ENCODE data around the gene MELTF.

The MELTF gene

DNA sequence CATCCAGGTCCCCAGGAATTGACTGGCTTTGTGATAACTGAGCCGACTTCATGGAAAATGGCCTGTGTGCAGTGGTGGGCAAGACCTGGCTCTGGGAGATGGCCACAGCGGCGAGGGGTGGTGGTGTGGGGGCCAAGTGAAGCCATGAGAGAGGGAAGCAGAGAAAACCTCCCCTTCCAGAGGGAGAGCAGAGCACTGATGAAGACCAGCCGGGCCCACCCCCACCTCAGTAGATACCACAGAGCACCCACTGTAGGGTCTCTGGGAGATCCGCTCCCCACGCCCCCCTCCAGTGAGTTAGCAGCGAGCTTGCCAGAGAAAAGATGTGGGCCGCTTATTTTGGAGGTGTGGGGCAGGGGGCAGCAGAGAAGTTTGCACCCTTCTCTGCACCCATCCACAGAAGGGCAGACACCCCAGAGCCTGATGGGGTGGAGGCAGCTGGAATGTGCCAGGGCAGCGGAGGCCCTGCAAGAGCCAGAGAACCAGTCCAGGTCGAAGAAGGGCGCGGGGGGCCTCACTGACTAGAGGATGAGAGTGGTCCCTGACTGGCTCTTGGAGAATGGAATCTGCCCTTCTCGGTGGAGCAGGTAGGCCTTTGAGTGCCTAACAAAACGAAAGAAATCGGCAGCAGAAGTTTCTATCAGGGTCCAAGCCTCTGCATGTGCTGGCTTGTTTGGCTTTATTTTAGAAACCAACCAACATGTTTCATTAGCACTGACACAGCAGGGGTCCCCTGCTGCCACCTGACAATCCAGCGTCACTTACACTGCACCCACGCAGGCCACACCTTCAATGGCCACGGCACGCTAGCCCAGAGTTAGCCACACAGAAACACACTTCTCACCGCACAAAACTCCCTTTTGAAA is 28.3 kb downstream of the MELTF start:
- H3K4me1 ChIP-seq = peaks cover 7% of the 10 kb centered on the region
- in situ Hi-C loops (cut with MboI; ENCODE audit: low sequenced_read_pairs) = loop anchor here (25.0 kb wide), 2 partner anchors 186 to 511 kb away; no protein-coding TSS in a partner anchor
- H3K27me3 ChIP-seq (ENCODE audit: low read depth) = no peaks in the 10 kb centered on the region
- DNase-seq (ENCODE audit: low spot score in 2 of 2) = no peak
- no peaks in the 10 kb centered on the region for H3K9me3 ChIP-seq
- peaks cover 6% of the 10 kb centered on the region; the same call in 1 of the 2 replicates for H3K36me3 ChIP-seq (replicated peaks)
- no peak overlapping the region for H3K4me3 ChIP-seq

DNA sequence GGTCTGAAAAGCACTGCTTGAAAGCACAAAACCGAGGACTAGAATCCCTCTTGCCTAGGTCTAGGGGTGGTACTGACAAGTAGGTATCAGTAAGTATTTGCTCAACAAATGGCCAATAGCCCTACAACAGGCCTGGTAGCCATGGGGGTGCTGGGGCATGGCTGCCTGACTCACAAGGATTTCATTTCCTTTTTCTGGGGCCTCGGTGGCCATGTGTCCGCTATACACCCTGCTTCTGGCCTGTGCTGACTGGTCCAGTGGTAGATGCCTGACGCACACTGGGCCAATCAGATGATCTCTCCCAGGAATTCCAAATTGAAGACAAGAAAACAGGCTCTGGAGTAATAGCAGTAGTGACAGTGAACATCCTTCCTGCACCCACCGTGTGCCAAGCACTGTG is 29.4 kb downstream of the MELTF start:
- Histone ChIP-seq H3K36me3 (replicated peaks) (peaks cover 6% of the 10 kb centered on the region; the same call in 1 of the 2 replicates), H3K9me3 (no peaks in the 10 kb centered on the region), H3K4me3 (no peak overlapping the region), H3K27me3 (ENCODE audit: low read depth) (no peaks in the 10 kb centered on the region), H3K4me1 (peaks cover 7% of the 10 kb centered on the region)
- no peak for DNase-seq (ENCODE audit: low spot score in 2 of 2)
- in situ Hi-C loops (cut with MboI; ENCODE audit: low sequenced_read_pairs) = loop anchor here (25.0 kb wide), 2 partner anchors 187 to 512 kb away; no protein-coding TSS in a partner anchor

DNA sequence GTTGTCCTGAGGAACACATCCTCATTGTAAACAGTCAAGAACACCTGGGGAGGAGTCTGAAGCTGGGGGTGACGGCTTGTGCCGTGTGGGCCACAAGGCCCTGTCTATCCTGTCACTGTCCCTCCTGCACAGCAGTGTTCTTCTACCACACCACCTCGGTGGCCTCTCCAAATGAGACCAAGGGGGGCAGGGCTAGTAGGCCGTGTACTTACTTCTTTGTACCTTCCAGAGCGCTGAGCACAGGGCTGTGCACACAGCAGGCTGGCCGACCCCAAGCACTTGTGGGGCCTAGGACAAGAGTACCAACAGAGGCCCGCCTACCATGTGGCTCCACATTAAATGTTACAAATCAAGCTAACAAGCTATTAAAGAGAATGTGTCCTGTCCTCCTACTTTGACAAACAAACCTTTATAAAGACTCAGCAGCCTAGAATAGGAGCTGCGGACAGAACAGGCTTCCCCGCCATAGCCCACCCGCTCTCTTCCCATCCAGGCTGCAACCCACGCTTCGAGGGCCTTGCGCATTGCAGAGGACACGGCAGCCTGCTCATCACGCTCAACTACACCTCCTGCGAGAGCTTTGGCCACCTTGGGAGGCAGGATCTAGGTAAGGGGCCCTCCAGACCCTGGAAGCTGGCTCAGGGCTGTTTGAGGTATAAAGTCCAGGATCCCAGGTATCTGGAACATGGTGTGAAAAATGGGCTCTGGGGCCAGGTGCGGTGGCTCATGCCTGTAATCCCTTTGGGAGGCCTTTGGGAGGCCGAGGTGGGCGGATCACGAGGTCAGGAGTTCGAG is 30.5 kb downstream of the MELTF start:
- no peak for DNase-seq (ENCODE audit: low spot score in 2 of 2)
- Histone ChIP-seq H3K27me3 (ENCODE audit: low read depth) (no peaks in the 10 kb centered on the region), H3K4me1 (peaks cover 7% of the 10 kb centered on the region), H3K4me3 (no peak overlapping the region), H3K36me3 (replicated peaks) (peaks cover 3% of the 10 kb centered on the region; the same call in 1 of the 2 replicates), H3K9me3 (no peaks in the 10 kb centered on the region)
- in situ Hi-C loops (cut with MboI; ENCODE audit: low sequenced_read_pairs) = no loop called here

- no peaks in the 10 kb centered on the region for H3K9me3 ChIP-seq
- no peaks in the 10 kb centered on the region for H3K27me3 ChIP-seq (ENCODE audit: low read depth)
- H3K4me3 ChIP-seq = no peak overlapping the region
- no peaks in the 10 kb centered on the region for H3K36me3 ChIP-seq (replicated peaks)
- DNase-seq (ENCODE audit: low spot score in 2 of 2) = peak in 1 of 2 experiments; percentile 5
- in situ Hi-C loops (cut with MboI; ENCODE audit: low sequenced_read_pairs) = no loop called here
- H3K4me1 ChIP-seq = no peaks in the 10 kb centered on the region
Observed at GRCh38 chr3:196997311-196997710, 32.3 kb downstream of the MELTF start.

- peak in 1 of 2 experiments; percentile 4 for DNase-seq (ENCODE audit: low spot score in 2 of 2)
- Histone ChIP-seq H3K4me3 (no peak overlapping the region), H3K27me3 (ENCODE audit: low read depth) (no peaks in the 10 kb centered on the region), H3K36me3 (replicated peaks) (no peaks in the 10 kb centered on the region), H3K9me3 (no peaks in the 10 kb centered on the region), H3K4me1 (no peaks in the 10 kb centered on the region)
- in situ Hi-C loops (cut with MboI; ENCODE audit: low sequenced_read_pairs) = no loop called here
Observed at GRCh38 chr3:196996454-196997265, 33.0 kb downstream of the MELTF start.

DNA sequence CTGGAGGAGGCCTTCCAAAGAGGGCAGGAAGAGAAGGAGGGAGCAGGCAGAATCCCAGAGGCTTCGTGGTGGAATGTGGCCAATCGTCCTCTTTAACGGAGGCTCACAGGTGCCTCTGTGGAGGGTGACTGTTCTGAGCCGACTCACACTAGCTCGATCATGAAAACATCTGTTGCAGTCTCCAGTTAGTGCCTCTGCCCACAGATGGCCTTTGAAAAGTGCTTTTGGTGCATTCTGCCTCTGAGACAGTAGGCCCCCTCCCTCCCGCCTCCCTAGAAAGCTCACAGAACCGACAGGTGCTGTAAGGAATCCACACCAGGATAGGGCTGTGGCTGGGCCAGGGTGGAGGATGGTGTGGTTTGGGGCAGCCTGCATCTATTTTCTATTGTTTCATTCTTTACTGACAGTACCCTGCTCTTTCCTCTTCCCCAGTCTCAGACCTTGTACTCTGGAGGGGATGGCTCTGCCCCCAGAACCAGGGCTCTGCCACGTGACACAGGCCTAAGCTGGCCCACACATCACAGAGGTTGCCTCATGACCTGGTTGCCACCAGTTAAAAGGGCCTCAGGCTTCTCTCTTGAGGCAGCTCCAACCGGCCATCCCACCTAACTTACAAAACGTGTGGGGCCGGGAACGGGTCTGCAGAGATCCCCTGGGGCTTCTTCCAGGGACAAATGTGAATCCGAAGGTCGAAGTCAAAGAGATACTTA is 33.8 kb downstream of the MELTF start:
- H3K27me3 ChIP-seq (ENCODE audit: low read depth) = no peaks in the 10 kb centered on the region
- H3K4me1 ChIP-seq = no peaks in the 10 kb centered on the region
- peak in 1 of 2 experiments; percentile 6 for DNase-seq (ENCODE audit: low spot score in 2 of 2)
- in situ Hi-C loops (cut with MboI; ENCODE audit: low sequenced_read_pairs) = no loop called here
- H3K4me3 ChIP-seq = no peak overlapping the region
- no peaks in the 10 kb centered on the region for H3K36me3 ChIP-seq (replicated peaks)
- H3K9me3 ChIP-seq = no peaks in the 10 kb centered on the region

DNA sequence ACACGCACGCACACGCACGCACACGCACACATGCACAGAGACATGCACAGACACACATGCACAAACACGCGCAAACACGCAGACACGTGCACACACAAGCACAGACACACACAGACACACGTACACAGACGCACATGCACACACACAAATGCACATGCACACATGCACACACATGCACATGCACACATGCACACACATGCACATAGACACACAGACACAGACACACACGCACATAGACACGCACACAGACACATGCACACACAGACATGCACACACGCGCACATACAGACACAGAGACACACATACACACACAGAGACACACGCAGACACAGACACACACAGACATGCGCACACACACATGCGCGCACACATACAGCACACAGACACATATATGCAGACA is 34.6 kb downstream of the MELTF start:
- no peaks in the 10 kb centered on the region for H3K27me3 ChIP-seq (ENCODE audit: low read depth)
- in situ Hi-C loops (cut with MboI; ENCODE audit: low sequenced_read_pairs) = no loop called here
- no peaks in the 10 kb centered on the region for H3K9me3 ChIP-seq
- peak in 1 of 2 experiments; percentile 2 for DNase-seq (ENCODE audit: low spot score in 2 of 2)
- no peak overlapping the region for H3K4me3 ChIP-seq
- H3K4me1 ChIP-seq = no peaks in the 10 kb centered on the region
- no peaks in the 10 kb centered on the region for H3K36me3 ChIP-seq (replicated peaks)

- no peak overlapping the region for H3K4me3 ChIP-seq
- no peaks in the 10 kb centered on the region for H3K9me3 ChIP-seq
- no peaks in the 10 kb centered on the region for H3K36me3 ChIP-seq (replicated peaks)
- in situ Hi-C loops (cut with MboI; ENCODE audit: low sequenced_read_pairs) = no loop called here
- DNase-seq (ENCODE audit: low spot score in 2 of 2) = peak in 1 of 2 experiments; percentile 3
- H3K27me3 ChIP-seq (ENCODE audit: low read depth) = no peaks in the 10 kb centered on the region
- H3K4me1 ChIP-seq = no peaks in the 10 kb centered on the region
Observed at GRCh38 chr3:196994056-196994455, 35.6 kb downstream of the MELTF start.

DNA sequence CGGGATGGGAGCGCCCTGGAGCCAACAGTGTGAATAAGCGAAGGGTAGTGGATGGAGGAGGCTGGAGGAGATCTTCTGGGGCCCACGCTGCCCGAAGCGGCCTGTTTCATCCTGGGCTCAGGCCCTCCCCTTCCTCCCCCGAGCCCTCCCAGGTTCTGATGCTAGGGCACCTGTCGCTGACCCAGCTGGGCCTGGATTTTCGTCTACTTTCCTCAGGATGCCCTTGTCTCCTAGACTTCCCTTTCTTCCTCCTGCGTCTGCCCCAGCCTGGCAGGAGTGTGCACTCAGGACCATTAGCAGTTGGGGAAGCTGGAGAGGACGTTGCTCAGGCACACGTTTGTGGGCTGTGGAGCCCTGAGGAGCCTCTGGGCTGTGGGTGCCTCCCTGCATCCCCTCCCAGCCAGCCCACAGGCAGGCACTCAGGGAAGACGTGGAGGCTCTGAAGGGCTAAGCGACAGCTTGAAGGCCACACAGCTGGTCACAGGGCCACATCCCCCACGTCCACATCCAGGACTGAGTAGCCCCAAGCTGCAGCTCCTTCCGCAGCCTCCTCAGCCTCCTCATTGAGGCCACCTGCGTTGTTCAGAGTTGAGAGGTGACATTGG is 37.1 kb downstream of the MELTF start:
- no peaks in the 10 kb centered on the region for H3K27me3 ChIP-seq (ENCODE audit: low read depth)
- H3K9me3 ChIP-seq = no peaks in the 10 kb centered on the region
- no peak overlapping the region for H3K4me3 ChIP-seq
- in situ Hi-C loops (cut with MboI; ENCODE audit: low sequenced_read_pairs) = no loop called here
- no peaks in the 10 kb centered on the region for H3K4me1 ChIP-seq
- H3K36me3 ChIP-seq (replicated peaks) = no peaks in the 10 kb centered on the region
- peak in 1 of 2 experiments; percentile 4 for DNase-seq (ENCODE audit: low spot score in 2 of 2)

DNA sequence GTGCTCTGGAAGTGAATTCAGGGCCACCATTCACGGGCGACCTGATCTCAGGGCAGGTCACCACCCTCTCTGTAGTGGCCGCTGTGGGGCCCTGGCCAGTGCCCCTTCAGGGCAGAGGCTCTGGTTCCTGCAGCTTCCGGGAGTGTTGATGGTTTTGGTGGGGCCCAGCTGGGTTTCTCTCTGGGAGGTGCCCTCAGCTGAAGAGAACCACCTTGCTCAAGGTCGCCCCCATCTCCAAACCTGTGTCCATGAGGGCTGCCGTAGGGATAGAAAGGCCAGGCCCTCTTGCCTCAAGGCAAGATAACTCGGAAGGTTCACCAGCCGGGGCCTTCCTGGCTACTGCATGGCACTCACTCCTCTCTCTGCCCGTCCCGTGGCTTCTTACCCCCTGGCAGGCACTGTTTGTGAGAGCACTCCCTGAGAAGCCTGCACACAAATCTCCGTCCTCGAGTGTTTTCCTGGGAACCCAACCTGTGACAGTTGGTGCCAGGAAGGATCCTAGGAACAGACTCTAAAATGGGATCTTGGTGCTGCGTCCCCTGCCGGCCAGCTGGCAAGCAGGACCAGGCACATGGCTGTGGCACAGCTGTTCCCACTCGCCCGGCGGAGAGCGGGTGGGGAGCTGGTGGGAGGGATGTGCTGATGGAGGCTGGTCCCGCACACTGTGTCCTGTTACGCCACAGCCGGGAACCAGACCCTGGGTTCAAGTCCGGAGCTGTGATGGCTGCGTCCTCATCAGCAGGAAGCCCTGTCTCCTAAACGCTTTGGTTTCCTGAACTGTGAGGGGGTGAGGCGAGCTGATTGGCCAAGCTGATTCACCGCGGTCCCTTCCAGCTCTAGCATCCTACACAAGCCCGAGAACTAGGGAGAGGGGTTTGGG is 37.8 kb downstream of the MELTF start:
- no peaks in the 10 kb centered on the region for H3K4me1 ChIP-seq
- no peaks in the 10 kb centered on the region for H3K27me3 ChIP-seq (ENCODE audit: low read depth)
- in situ Hi-C loops (cut with MboI; ENCODE audit: low sequenced_read_pairs) = no loop called here
- H3K9me3 ChIP-seq = no peaks in the 10 kb centered on the region
- peak in 1 of 2 experiments; percentile 5 for DNase-seq (ENCODE audit: low spot score in 2 of 2)
- H3K4me3 ChIP-seq = no peak overlapping the region
- no peaks in the 10 kb centered on the region for H3K36me3 ChIP-seq (replicated peaks)

- Histone ChIP-seq H3K4me3 (no peak overlapping the region), H3K4me1 (no peaks in the 10 kb centered on the region), H3K36me3 (replicated peaks) (no peaks in the 10 kb centered on the region), H3K9me3 (no peaks in the 10 kb centered on the region), H3K27me3 (ENCODE audit: low read depth) (no peaks in the 10 kb centered on the region)
- in situ Hi-C loops (cut with MboI; ENCODE audit: low sequenced_read_pairs) = no loop called here
- peak in 1 of 2 experiments; percentile 5 for DNase-seq (ENCODE audit: low spot score in 2 of 2)
Observed at GRCh38 chr3:196990601-196991007, 39.0 kb downstream of the MELTF start.

GRCh38 chr3:196989721-196990262 is 39.8 kb downstream of the MELTF start:
- H3K4me3 ChIP-seq = no peak overlapping the region
- no peaks in the 10 kb centered on the region for H3K9me3 ChIP-seq
- peak in 1 of 2 experiments; percentile 10 for DNase-seq (ENCODE audit: low spot score in 2 of 2)
- H3K36me3 ChIP-seq (replicated peaks) = no peaks in the 10 kb centered on the region
- no peaks in the 10 kb centered on the region for H3K27me3 ChIP-seq (ENCODE audit: low read depth)
- no peaks in the 10 kb centered on the region for H3K4me1 ChIP-seq
- in situ Hi-C loops (cut with MboI; ENCODE audit: low sequenced_read_pairs) = no loop called here

Data from HAP-1 (cell line).